Keratinocyte (primary cell): ENCODE data around the gene PRR7. TPM values are rescaled to one million over a fixed set of nuclear protein-coding genes. Genes with fewer than 3 reads are reported as not detected.

Experiments
- DNase-seq: peaks from one replicate; pipeline ENCODE4 v3.0.0-alpha.2; 2011; ENCODE audit warnings: low read depth, missing footprints, low spot score
- FAIRE-seq: peaks from 2 replicates; lab custom pipeline; 2011; peaks lifted over from hg19 to GRCh38; lab: Jason Lieb, UNC
- H2AFZ ChIP-seq: 2 replicates; pipeline ENCODE4 v1.6.0; 2012; ENCODE audit warnings: low read length, control low read depth, inconsistent platforms; ENCODE audit not compliant: control insufficient read depth
- H3K27ac ChIP-seq: 2 replicates; pipeline ENCODE4 v1.5.1; 2011; ENCODE audit warnings: low read length; ENCODE audit not compliant: control insufficient read depth, insufficient read depth
- H3K27me3 ChIP-seq: 3 replicates; pipeline ENCODE4 v1.6.0; 2011; ENCODE audit warnings: low read length; ENCODE audit not compliant: control insufficient read depth, insufficient read depth; ENCODE audit errors: extremely low read depth
- H3K36me3 ChIP-seq, 2 experiments: 2 replicates in 1 of 2; 3 replicates in 1 of 2; pipeline ENCODE4 v1.5.1; 2011; ENCODE audit warnings: low read length in 2 of 2, mild to moderate bottlenecking in 1 of 2; ENCODE audit not compliant: control insufficient read depth in 2 of 2, insufficient read depth in 2 of 2; ENCODE audit errors: extremely low read depth in 1 of 2
- H3K4me1 ChIP-seq: 3 replicates; pipeline ENCODE4 v1.5.1; 2011; ENCODE audit warnings: low read length; ENCODE audit not compliant: control insufficient read depth, insufficient read depth; ENCODE audit errors: extremely low read depth
- H3K4me2 ChIP-seq: 3 replicates; pipeline ENCODE4 v1.6.0; 2011; ENCODE audit warnings: low read depth, low read length; ENCODE audit not compliant: control insufficient read depth, insufficient read depth; ENCODE audit errors: extremely low read depth
- H3K4me3 ChIP-seq, 3 experiments: fragments of 200-600 bp in 1 of 3; sonication (generic) in 1 of 3; 2 replicates in 2 of 3; 3 replicates in 1 of 3; pipeline ENCODE4 v1.5.1; 2011 to 2016; ENCODE audit warnings: low read length in 3 of 3, mild to moderate bottlenecking in 3 of 3, control low read depth in 2 of 3, inconsistent platforms in 1 of 3, low read depth in 1 of 3, mixed read lengths in 1 of 3, mixed run types in 1 of 3, moderate library complexity in 1 of 3; ENCODE audit not compliant: control insufficient read depth in 2 of 3, insufficient read depth in 2 of 3; ENCODE audit errors: extremely low read depth in 1 of 3
- H3K79me2 ChIP-seq: 2 replicates; pipeline ENCODE4 v1.6.0; 2012; ENCODE audit warnings: low read length; ENCODE audit not compliant: control insufficient read depth, insufficient read depth
- H3K9ac ChIP-seq: 3 replicates; pipeline ENCODE4 v1.6.0; 2011; ENCODE audit warnings: low read length; ENCODE audit not compliant: control insufficient read depth, insufficient read depth; ENCODE audit errors: extremely low read depth
- H3K9me1 ChIP-seq: 3 replicates; pipeline ENCODE4 v1.6.0; 2011; ENCODE audit warnings: low read length; ENCODE audit not compliant: control insufficient read depth, insufficient read depth; ENCODE audit errors: extremely low read depth
- H3K9me3 ChIP-seq: 2 replicates; pipeline ENCODE4 v1.5.1; 2012; ENCODE audit warnings: low read depth, low read length; ENCODE audit not compliant: control insufficient read depth
- H4K20me1 ChIP-seq: 3 replicates; pipeline ENCODE4 v1.6.0; 2011; ENCODE audit warnings: low read length; ENCODE audit not compliant: control insufficient read depth, insufficient read depth; ENCODE audit errors: extremely low read depth
- CTCF ChIP-seq, 3 experiments: IDR thresholded peaks in 1 of 3; conservative IDR thresholded peaks in 1 of 3; optimal IDR thresholded peaks in 1 of 3; 2 replicates in 2 of 3; 3 replicates in 1 of 3; pipeline versions ENCODE3 to v1.5.1; 2011; ENCODE audit warnings: low read length in 3 of 3, mild to moderate bottlenecking in 3 of 3, moderate library complexity in 2 of 3, control low read depth in 1 of 3, inconsistent platforms in 1 of 3; ENCODE audit not compliant: insufficient read depth in 2 of 3; ENCODE audit errors: extremely low read depth in 1 of 3
- EZH2 ChIP-seq: IDR thresholded peaks from one replicate; pipeline ENCODE4 v1.6.1; 2012; ENCODE audit warnings: inconsistent platforms, mild to moderate bottlenecking, low read length, moderate library complexity
- dilution Hi-C: fragments of 300-500 bp; cut with MboI; formaldehyde crosslinking; loops from one replicate; pipeline ENCODE4 v1.7.0; 2020; ENCODE audit warnings: low sequenced_read_pairs; ENCODE audit not compliant: extremely low pct_ligation_motif_present
- polyA plus RNA-seq, 5 experiments: library from polyadenylated mRNA; depleted of rRNA in 3 of 5; stranded (reverse) in 3 of 5; stranded (forward) in 1 of 5; unstranded in 1 of 5; fragments of >200 nt; gene quantifications; 1 replicate in 1 of 5; 2 replicates in 3 of 5; 3 replicates in 1 of 5; pipeline versions ENCODE4 v1.2.1 to v1.2.3, GENCODE V29; 2011 to 2012; ENCODE audit warnings: missing spikeins in 2 of 5, low read depth in 1 of 5, low replicate concordance in 1 of 5

Gene PRR7
- polyA plus RNA-seq, 1 donor (not counting 4 experiments of a cell fraction or from before 2014, with no cell fraction given), result 1.1 TPM

- TF ChIP-seq CTCF (optimal IDR thresholded peaks at IDR 0.05 in 1 of 3, IDR thresholded peaks at IDR 0.05 in 1 of 3, conservative IDR thresholded peaks at IDR 0.05 in 1 of 3; ENCODE audit: extremely low read depth in 1 of 3, insufficient read depth in 2 of 3, low read length in 3 of 3) (no peak), EZH2 (no peak)
- Histone ChIP-seq H3K27me3 (no peaks in the 10 kb centered on the region), H3K4me3 (no peak overlapping the region), H3K36me3 (peaks cover 13 to 15% of the 10 kb centered on the region in 2 experiments), H3K4me1 (peaks cover 15% of the 10 kb centered on the region), H2AFZ (no peak overlapping the region), H3K9me1 (no peaks in the 10 kb centered on the region), H3K79me2 (no peaks in the 10 kb centered on the region), H3K9ac (no peak overlapping the region), H4K20me1 (peaks cover 5% of the 10 kb centered on the region), H3K27ac (no peak overlapping the region), H3K9me3 (no peaks in the 10 kb centered on the region), H3K4me2 (no peak overlapping the region)
- DNase-seq (no peak), FAIRE-seq (no peak)
- dilution Hi-C loops, result no loop called here
These were observed 10.0 kb downstream of the PRR7 start for GRCh38 chr5:177456591-177456964.

DNA sequence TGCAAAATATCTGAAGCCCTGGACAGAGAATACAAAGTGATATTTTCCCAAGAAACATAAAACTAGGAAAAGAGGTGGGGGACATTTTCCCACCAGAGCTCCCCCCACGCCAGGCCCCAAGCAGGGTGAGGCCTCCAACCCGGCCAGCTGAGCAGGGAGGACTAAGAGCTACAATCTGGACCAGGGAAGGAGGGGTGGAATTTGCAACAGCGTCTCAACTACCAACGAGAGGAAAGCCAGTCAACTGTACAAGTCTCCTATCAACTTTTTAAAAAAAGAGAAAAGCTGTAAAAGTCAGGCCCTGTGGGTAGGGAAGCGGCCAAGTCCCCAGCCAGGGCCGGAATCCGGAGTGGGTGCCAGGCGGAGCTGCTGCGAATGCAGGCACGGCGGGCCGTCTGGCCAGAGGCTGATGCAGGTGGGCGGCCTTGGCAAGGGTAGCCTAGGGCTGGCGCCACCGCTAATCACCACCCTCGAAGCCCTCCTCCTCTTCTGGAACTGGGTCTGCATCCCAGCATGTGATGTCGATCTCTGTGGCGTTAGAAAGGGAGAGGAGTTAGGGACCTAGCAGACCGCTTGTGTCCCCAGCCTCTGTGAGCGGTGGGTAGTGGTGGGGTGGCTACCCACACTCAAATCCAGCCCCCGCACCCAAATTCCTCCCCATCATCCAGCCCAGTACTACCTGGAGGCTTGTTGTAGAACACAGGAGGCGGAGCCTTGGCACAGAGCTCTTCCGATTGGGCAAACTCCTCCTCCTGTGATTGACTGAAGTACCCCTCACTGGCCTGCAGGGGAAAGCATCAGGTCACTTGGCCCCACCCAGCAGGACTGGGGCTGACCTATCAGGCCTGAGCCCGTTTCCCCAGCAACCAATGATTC lies 10.6 kb downstream of the PRR7 start:
- Histone ChIP-seq H4K20me1 (peaks cover 5% of the 10 kb centered on the region), H3K4me3 (no peak overlapping the region), H3K4me1 (peaks cover 15% of the 10 kb centered on the region), H3K27ac (no peak overlapping the region), H3K9me3 (no peaks in the 10 kb centered on the region), H3K9me1 (no peaks in the 10 kb centered on the region), H3K36me3 (peaks cover 15% of the 10 kb centered on the region in 2 experiments), H3K4me2 (no peak overlapping the region), H3K27me3 (no peaks in the 10 kb centered on the region), H3K79me2 (no peaks in the 10 kb centered on the region), H2AFZ (no peak overlapping the region), H3K9ac (no peak overlapping the region)
- dilution Hi-C loops, result no loop called here
- TF ChIP-seq EZH2, result no peak
- TF ChIP-seq CTCF (optimal IDR thresholded peaks at IDR 0.05 in 1 of 3, IDR thresholded peaks at IDR 0.05 in 1 of 3, conservative IDR thresholded peaks at IDR 0.05 in 1 of 3; ENCODE audit: extremely low read depth in 1 of 3, insufficient read depth in 2 of 3, low read length in 3 of 3), result peak in 2 of 3 experiments; percentile 53 to 63
- FAIRE-seq (peak; percentile 20), DNase-seq (no peak)
